ENCODE measurements around the gene CALM1.

CALM1 gene

GRCh38 chr14:90412058-90412457, 15.2 kb downstream of the CALM1 start:
- no peak for DNase-seq

GRCh38 chr14:90416720-90417119, 19.9 kb downstream of the CALM1 start:
- no peak for DNase-seq

GRCh38 chr14:90418053-90418452, 21.2 kb downstream of the CALM1 start:
- no peak for DNase-seq

- DNase-seq, result peak; percentile 92
Measured at GRCh38 chr14:90419200-90419599, 22.4 kb downstream of the CALM1 start.

- no peak for DNase-seq
Measured at GRCh38 chr14:90421001-90421631, 24.3 kb downstream of the CALM1 start.

- DNase-seq, result no peak
Measured at GRCh38 chr14:90421632-90422020, 24.8 kb downstream of the CALM1 start.

GRCh38 chr14:90423166-90423565, 26.3 kb downstream of the CALM1 start:
- no peak for DNase-seq

- no peak for DNase-seq
Measured at GRCh38 chr14:90424075-90424474, 27.2 kb downstream of the CALM1 start.

- DNase-seq, result no peak
Measured at GRCh38 chr14:90424686-90425372, 28.0 kb downstream of the CALM1 start.

GRCh38 chr14:90425373-90425879, 28.6 kb downstream of the CALM1 start:
- no peak for DNase-seq

GRCh38 chr14:90426031-90426540, 29.3 kb downstream of the CALM1 start:
- DNase-seq, result no peak

GRCh38 chr14:90426663-90427062, 29.8 kb downstream of the CALM1 start:
- no peak for DNase-seq

- DNase-seq, result no peak
Measured at GRCh38 chr14:90427848-90428426, 31.1 kb downstream of the CALM1 start.

- no peak for DNase-seq
Measured at GRCh38 chr14:90428676-90429075, 31.8 kb downstream of the CALM1 start.

- no peak for DNase-seq
Measured at GRCh38 chr14:90429236-90429635, 32.4 kb downstream of the CALM1 start.

GRCh38 chr14:90429754-90430153, 32.9 kb downstream of the CALM1 start:
- no peak for DNase-seq

- DNase-seq, result no peak
Measured at GRCh38 chr14:90434370-90435020, 37.7 kb downstream of the CALM1 start.

- no peak for DNase-seq
Measured at GRCh38 chr14:90438841-90439240, 42.0 kb downstream of the CALM1 start.

GRCh38 chr14:90440021-90440451, 43.2 kb downstream of the CALM1 start:
- no peak for DNase-seq

- DNase-seq, result no peak
Measured at GRCh38 chr14:90440592-90440991, 43.8 kb downstream of the CALM1 start.

GRCh38 chr14:90442388-90442787, 45.6 kb downstream of the CALM1 start:
- no peak for DNase-seq

GRCh38 chr14:90443161-90444076, 46.6 kb downstream of the CALM1 start:
- no peak for DNase-seq
